GM21447 (cell line): Measurements from ENCODE around the gene PTP4A2.
A peak's percentile ranks its signal among the peaks of the same experiment; 100 is the strongest.
"Not testable (repeated sequence)": the region's sequence is repeated elsewhere in the genome, so short reads cannot be mapped to it uniquely, and the experiment has no call there.

Experiments
- ATAC-seq: cut with Tn5 transposase; IDR thresholded peaks from one replicate; pipeline ENCODE4 v1.9.1; 2021; ENCODE audit not compliant: unreplicated experiment

Gene PTP4A2

GRCh38 chr1:31951276-31951675 is 13.1 kb upstream of the PTP4A2 start:
- no peak for ATAC-seq

GRCh38 chr1:31949862-31950261 is 11.7 kb upstream of the PTP4A2 start:
- no peak for ATAC-seq

GRCh38 chr1:31945677-31946076 is 7.5 kb upstream of the PTP4A2 start:
- not testable (repeated sequence) for ATAC-seq

GRCh38 chr1:31944205-31945089 is 6.3 kb upstream of the PTP4A2 start:
- ATAC-seq: peak; percentile 58

- ATAC-seq: no peak
Observed at GRCh38 chr1:31943546-31944184, 5.5 kb upstream of the PTP4A2 start.

- ATAC-seq: not testable (repeated sequence)
Observed at GRCh38 chr1:31942061-31942460, 3.9 kb upstream of the PTP4A2 start.

GRCh38 chr1:31939484-31940329 is 1.5 kb upstream of the PTP4A2 start:
- ATAC-seq: peak; percentile 32

- ATAC-seq: no peak
Observed at GRCh38 chr1:31937300-31938183, 626 bp downstream of the PTP4A2 start.

GRCh38 chr1:31936981-31937299 is 1.2 kb downstream of the PTP4A2 start:
- no peak for ATAC-seq

- ATAC-seq: no peak
Observed at GRCh38 chr1:31936278-31936980, 1.7 kb downstream of the PTP4A2 start.

- no peak for ATAC-seq
Observed at GRCh38 chr1:31934706-31935629, 3.2 kb downstream of the PTP4A2 start.

- ATAC-seq: no peak
Observed at GRCh38 chr1:31932491-31933316, 5.5 kb downstream of the PTP4A2 start.

GRCh38 chr1:31931593-31932225 is 6.5 kb downstream of the PTP4A2 start:
- ATAC-seq: no peak

GRCh38 chr1:31930836-31931592 is 7.2 kb downstream of the PTP4A2 start:
- ATAC-seq: no peak

GRCh38 chr1:31927661-31927980 is 10.5 kb downstream of the PTP4A2 start:
- ATAC-seq: no peak

GRCh38 chr1:31926853-31927660 is 11.1 kb downstream of the PTP4A2 start:
- ATAC-seq: no peak
